Bronchial epithelial cell (primary cell): ENCODE data around the gene PRKG1. TPM values are rescaled to one million over a fixed set of nuclear protein-coding genes. Genes with fewer than 3 reads are reported as not detected.

ENCODE experiments used
- DNase-seq: peaks from one replicate; pipeline ENCODE4 v3.0.0-alpha.2; 2010; ENCODE audit warnings: low read depth
- FAIRE-seq: peaks from 2 replicates; lab custom pipeline; 2011; peaks lifted over from hg19 to GRCh38; lab: Jason Lieb, UNC
- H3K27me3 ChIP-seq: 2 replicates; pipeline ENCODE4 v1.5.1; 2011; ENCODE audit warnings: low read length; ENCODE audit not compliant: control insufficient read depth, insufficient read depth
- H3K36me3 ChIP-seq: 2 replicates; pipeline ENCODE4 v1.5.1; 2011; ENCODE audit warnings: low read length; ENCODE audit not compliant: control insufficient read depth, insufficient read depth
- H3K4me3 ChIP-seq: 2 replicates; pipeline ENCODE4 v1.5.1; 2011; ENCODE audit warnings: mild to moderate bottlenecking, low read depth, low read length, control low read depth
- CTCF ChIP-seq: IDR thresholded peaks from 2 replicates; pipeline ENCODE4 v1.5.1; 2011; ENCODE audit warnings: mild to moderate bottlenecking, moderate library complexity, low read length, control low read depth, inconsistent platforms; ENCODE audit not compliant: insufficient read depth, severe bottlenecking
- total RNA-seq: library from RNA; depleted of rRNA; stranded (reverse); fragments of >200 nt; gene quantifications from 2 replicates; pipeline ENCODE4 v1.2.1, GENCODE V29; 2014

Gene PRKG1
- total RNA-seq, 1 donor from 2014 or later: 0.26 TPM

- DNase-seq (no peak), FAIRE-seq (no peak)
- no peak for TF ChIP-seq CTCF
- H3K27me3 ChIP-seq: peaks cover 23% of the 10 kb centered on the region
- H3K36me3 ChIP-seq: no peaks in the 10 kb centered on the region
- H3K4me3 ChIP-seq: no peak overlapping the region
These were observed 2.8 kb downstream of the PRKG1 start for GRCh38 chr10:51077074-51077473.

GRCh38 chr10:51077507-51077906, 3.2 kb downstream of the PRKG1 start:
- H3K27me3 ChIP-seq: peaks cover 23% of the 10 kb centered on the region
- no peak overlapping the region for H3K4me3 ChIP-seq
- no peak for TF ChIP-seq CTCF
- H3K36me3 ChIP-seq: no peaks in the 10 kb centered on the region
- no peak for FAIRE-seq
- DNase-seq: no peak

GRCh38 chr10:51079331-51079730, 5.0 kb downstream of the PRKG1 start:
- no peak for DNase-seq
- Histone ChIP-seq H3K27me3 (peaks cover 15% of the 10 kb centered on the region), H3K4me3 (no peak overlapping the region), H3K36me3 (no peaks in the 10 kb centered on the region)
- no peak for FAIRE-seq
- no peak for TF ChIP-seq CTCF

- H3K4me3 ChIP-seq: no peak overlapping the region
- no peak for DNase-seq
- peaks cover 14% of the 10 kb centered on the region for H3K27me3 ChIP-seq
- H3K36me3 ChIP-seq: no peaks in the 10 kb centered on the region
- no peak for FAIRE-seq
- no peak for TF ChIP-seq CTCF
These were observed 5.5 kb downstream of the PRKG1 start for GRCh38 chr10:51079766-51080165.

GRCh38 chr10:51080311-51081006, 6.2 kb downstream of the PRKG1 start:
- no peak for TF ChIP-seq CTCF
- no peak overlapping the region for H3K4me3 ChIP-seq
- H3K27me3 ChIP-seq: peaks cover 8% of the 10 kb centered on the region
- FAIRE-seq (no peak), DNase-seq (no peak)
- no peaks in the 10 kb centered on the region for H3K36me3 ChIP-seq

GRCh38 chr10:51082857-51083256, 8.6 kb downstream of the PRKG1 start:
- Histone ChIP-seq H3K27me3 (peaks cover 5% of the 10 kb centered on the region), H3K36me3 (no peaks in the 10 kb centered on the region), H3K4me3 (no peak overlapping the region)
- DNase-seq (no peak), FAIRE-seq (no peak)
- TF ChIP-seq CTCF: no peak
